Hepatocyte (in vitro differentiated cells): ENCODE data around the gene KTI12. TPM values are rescaled to one million over a fixed set of nuclear protein-coding genes. Genes with fewer than 3 reads are reported as not detected.

Experiments used
- DNase-seq: peaks from one replicate; pipeline ENCODE4 v3.0.0-alpha.2; 2016; ENCODE audit warnings: low spot score
- H2AFZ ChIP-seq: fragments of 200-600 bp; sonication (generic); 2 replicates; pipeline ENCODE4 v1.6.0; 2016; ENCODE audit warnings: antibody characterized with exemption, mild to moderate bottlenecking
- H3K27ac ChIP-seq: fragments of 200-600 bp; sonication (generic); 2 replicates; pipeline ENCODE4 v1.5.1; 2016; ENCODE audit warnings: mild to moderate bottlenecking
- H3K27me3 ChIP-seq: fragments of 200-600 bp; sonication (generic); 2 replicates; pipeline ENCODE4 v1.6.1; 2016
- H3K36me3 ChIP-seq: fragments of 200-600 bp; sonication (generic); replicated peaks from 2 replicates; pipeline ENCODE4 v1.5.1; 2016; ENCODE audit warnings: low read depth; ENCODE audit not compliant: insufficient read depth
- H3K4me1 ChIP-seq: fragments of 200-600 bp; sonication (generic); 2 replicates; pipeline ENCODE4 v1.5.1; 2016; ENCODE audit warnings: mild to moderate bottlenecking, moderate library complexity; ENCODE audit not compliant: insufficient read depth
- H3K4me2 ChIP-seq: fragments of 200-600 bp; sonication (generic); 2 replicates; pipeline ENCODE4 v1.6.0; 2016
- H3K4me3 ChIP-seq: fragments of 200-600 bp; sonication (generic); 2 replicates; pipeline ENCODE4 v1.5.1; 2016; ENCODE audit warnings: mild to moderate bottlenecking
- H3K79me2 ChIP-seq: fragments of 200-600 bp; sonication (generic); 2 replicates; pipeline ENCODE4 v1.6.0; 2017; ENCODE audit warnings: mild to moderate bottlenecking
- H3K9me2 ChIP-seq: fragments of 200-600 bp; sonication (generic); replicated peaks from 2 replicates; pipeline ENCODE4 v1.6.0; 2017; ENCODE audit warnings: mild to moderate bottlenecking; ENCODE audit not compliant: insufficient read depth
- H3K9me3 ChIP-seq: fragments of 200-600 bp; sonication (generic); 2 replicates; pipeline ENCODE4 v1.5.1; 2016; ENCODE audit warnings: low read depth, mild to moderate bottlenecking
- H4K20me1 ChIP-seq: fragments of 200-600 bp; sonication (generic); 2 replicates; pipeline ENCODE4 v1.6.0; 2016; ENCODE audit warnings: mild to moderate bottlenecking; ENCODE audit not compliant: insufficient read depth, poor library complexity, severe bottlenecking
- CTCF ChIP-seq: fragments of 200-600 bp; sonication (generic); IDR thresholded peaks from 2 replicates; pipeline ENCODE4 v1.5.1; 2016; ENCODE audit warnings: antibody characterized with exemption, mild to moderate bottlenecking; ENCODE audit not compliant: poor library complexity
- EZH2 ChIP-seq: fragments of 200-600 bp; sonication (generic); IDR thresholded peaks from 2 replicates; pipeline ENCODE4 v1.6.1; 2016; ENCODE audit warnings: antibody characterized with exemption, mild to moderate bottlenecking, borderline replicate concordance
- EZH2phosphoT487 ChIP-seq: fragments of 200-600 bp; sonication (generic); IDR thresholded peaks from one replicate; pipeline ENCODE4 v1.6.1; 2018; ENCODE audit warnings: antibody characterized with exemption, mild to moderate bottlenecking, low read depth, moderate library complexity; ENCODE audit not compliant: unreplicated experiment, severe bottlenecking
- WGBS: methylation state at CpG from one replicate; pipeline ENCODE4 v1.1.6; 2016; ENCODE audit warnings: low lambda C conversion rate; ENCODE audit errors: missing lambda C conversion rate; 5-methylcytosine and 5-hydroxymethylcytosine counted together
- polyA plus RNA-seq: library from polyadenylated mRNA; unstranded; fragments of >200 nt; fragmentation: Nextera tagmentation; extraction: Ambion mirVana; gene quantifications from 2 replicates; pipeline ENCODE4 v1.2.1, GENCODE V29; 2016
- total RNA-seq: library from RNA; depleted of rRNA; stranded (reverse); fragments of >200 nt; gene quantifications from 2 replicates; pipeline ENCODE4 v1.2.3, GENCODE V29; 2014

The KTI12 gene
- total and polyA plus RNA-seq, 2 experiments from 2014 or later, result 10.4 to 14.8 TPM

- Histone ChIP-seq H3K4me3 (no peak overlapping the region), H3K79me2 (no peaks in the 10 kb centered on the region), H3K27ac (no peak overlapping the region), H3K27me3 (no peaks in the 10 kb centered on the region), H3K9me2 (no peaks in the 10 kb centered on the region), H4K20me1 (no peaks in the 10 kb centered on the region), H3K4me2 (no peak overlapping the region), H3K4me1 (peaks cover 8% of the 10 kb centered on the region), H2AFZ (no peak overlapping the region), H3K36me3 (no peaks in the 10 kb centered on the region), H3K9me3 (no peaks in the 10 kb centered on the region)
- TF ChIP-seq EZH2 (no peak), CTCF (no peak), EZH2phosphoT487 (no peak)
- DNase-seq, result no peak
- 59% methylated on average over 4 of the region's 4 CpGs for WGBS
Measured at GRCh38 chr1:52003877-52004276, 29.7 kb downstream of the KTI12 start.

- WGBS, result 56% methylated on average over 9 of the region's 9 CpGs
- Histone ChIP-seq H4K20me1 (no peaks in the 10 kb centered on the region), H3K4me3 (no peak overlapping the region), H3K27ac (no peak overlapping the region), H3K36me3 (no peaks in the 10 kb centered on the region), H2AFZ (no peak overlapping the region), H3K4me1 (peaks cover 8% of the 10 kb centered on the region), H3K9me3 (no peaks in the 10 kb centered on the region), H3K79me2 (no peaks in the 10 kb centered on the region), H3K9me2 (no peaks in the 10 kb centered on the region), H3K27me3 (no peaks in the 10 kb centered on the region), H3K4me2 (no peak overlapping the region)
- TF ChIP-seq CTCF, result peak; percentile 95
- TF ChIP-seq EZH2phosphoT487, result no peak
- peak; percentile 95 for DNase-seq
Measured at GRCh38 chr1:52002038-52002917, 31.3 kb downstream of the KTI12 start.

- H2AFZ ChIP-seq, result no peak overlapping the region
- WGBS, result 79% methylated on average over 1 of the region's 1 CpG
- DNase-seq, result no peak
- no peak overlapping the region for H3K27ac ChIP-seq
- no peaks in the 10 kb centered on the region for H3K9me2 ChIP-seq
- no peaks in the 10 kb centered on the region for H3K79me2 ChIP-seq
- H3K4me3 ChIP-seq, result no peak overlapping the region
- no peaks in the 10 kb centered on the region for H3K4me1 ChIP-seq
- no peaks in the 10 kb centered on the region for H3K27me3 ChIP-seq
- TF ChIP-seq EZH2phosphoT487, result no peak
- TF ChIP-seq EZH2, result no peak
- no peak for TF ChIP-seq CTCF
- H3K4me2 ChIP-seq, result no peak overlapping the region
- H3K36me3 ChIP-seq, result no peaks in the 10 kb centered on the region
- H4K20me1 ChIP-seq, result no peaks in the 10 kb centered on the region
- no peaks in the 10 kb centered on the region for H3K9me3 ChIP-seq
Measured at GRCh38 chr1:51998701-51999100, 34.9 kb downstream of the KTI12 start.
